Measurements from ENCODE around the gene CENPP. TPM values are rescaled to one million over a fixed set of nuclear protein-coding genes. Genes with fewer than 3 reads are reported as not detected.
A peak's percentile ranks its signal among the peaks of the same experiment; 100 is the strongest.

Gene CENPP
- total RNA-seq, 1 experiment from 2014 or later = 10.3 TPM

GRCh38 chr9:92522983-92523970 is 197.5 kb downstream of the CENPP start:
- no peaks in the 10 kb centered on the region for H3K36me3 ChIP-seq (replicated peaks; ENCODE audit: control insufficient read depth, insufficient read depth, low read length)
- no peaks in the 10 kb centered on the region for H3K27me3 ChIP-seq (ENCODE audit: control insufficient read depth, insufficient read depth, low read length)
- no peak overlapping the region for H3K4me3 ChIP-seq (ENCODE audit: insufficient read depth, low read depth, low read length)
- DNase-seq = no peak

DNA sequence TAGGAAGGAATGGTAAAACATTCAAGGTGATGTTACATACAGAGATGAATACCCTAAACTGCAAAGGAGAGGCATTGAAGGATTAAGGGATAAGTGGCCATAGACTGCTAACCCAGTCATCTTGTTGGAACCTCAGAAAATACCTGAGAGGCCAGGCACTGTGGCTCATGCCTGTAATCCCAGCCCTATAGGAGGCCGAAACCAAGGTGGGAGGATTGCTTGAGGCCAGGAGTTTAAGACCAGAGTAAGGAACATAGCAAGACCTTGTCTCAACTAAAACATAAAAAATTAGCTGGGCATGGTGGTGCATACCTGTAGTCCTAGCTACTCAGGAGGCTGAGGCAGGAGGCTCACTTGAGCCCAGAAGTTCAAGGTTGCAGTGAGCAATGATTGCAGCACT is 199.1 kb downstream of the CENPP start:
- Histone ChIP-seq H3K36me3 (replicated peaks; ENCODE audit: control insufficient read depth, insufficient read depth, low read length) (no peaks in the 10 kb centered on the region), H3K27me3 (ENCODE audit: control insufficient read depth, insufficient read depth, low read length) (no peaks in the 10 kb centered on the region), H3K4me3 (ENCODE audit: insufficient read depth, low read depth, low read length) (no peak overlapping the region)
- no peak for DNase-seq

DNA sequence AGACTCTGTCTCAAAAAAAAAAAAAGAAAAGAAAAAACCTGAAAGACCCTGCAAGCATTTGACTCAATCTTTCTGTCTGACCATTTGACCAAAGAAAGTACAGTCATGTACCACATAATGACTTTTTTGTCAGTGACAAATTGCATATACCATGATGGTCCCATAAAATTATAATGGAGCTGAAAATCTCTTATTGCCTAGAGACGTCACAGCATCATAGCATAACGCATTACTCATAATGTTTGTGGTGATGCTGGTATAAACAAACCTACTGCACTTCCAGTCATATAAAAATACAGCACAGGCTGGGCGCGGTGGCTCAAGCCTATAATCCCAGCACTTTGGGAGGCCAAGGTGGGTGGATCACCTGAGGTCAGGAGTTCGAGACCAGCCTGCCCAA is 199.6 kb downstream of the CENPP start:
- H3K36me3 ChIP-seq (replicated peaks; ENCODE audit: control insufficient read depth, insufficient read depth, low read length) = no peaks in the 10 kb centered on the region
- no peak for DNase-seq
- no peak overlapping the region for H3K4me3 ChIP-seq (ENCODE audit: insufficient read depth, low read depth, low read length)
- no peaks in the 10 kb centered on the region for H3K27me3 ChIP-seq (ENCODE audit: control insufficient read depth, insufficient read depth, low read length)

DNA sequence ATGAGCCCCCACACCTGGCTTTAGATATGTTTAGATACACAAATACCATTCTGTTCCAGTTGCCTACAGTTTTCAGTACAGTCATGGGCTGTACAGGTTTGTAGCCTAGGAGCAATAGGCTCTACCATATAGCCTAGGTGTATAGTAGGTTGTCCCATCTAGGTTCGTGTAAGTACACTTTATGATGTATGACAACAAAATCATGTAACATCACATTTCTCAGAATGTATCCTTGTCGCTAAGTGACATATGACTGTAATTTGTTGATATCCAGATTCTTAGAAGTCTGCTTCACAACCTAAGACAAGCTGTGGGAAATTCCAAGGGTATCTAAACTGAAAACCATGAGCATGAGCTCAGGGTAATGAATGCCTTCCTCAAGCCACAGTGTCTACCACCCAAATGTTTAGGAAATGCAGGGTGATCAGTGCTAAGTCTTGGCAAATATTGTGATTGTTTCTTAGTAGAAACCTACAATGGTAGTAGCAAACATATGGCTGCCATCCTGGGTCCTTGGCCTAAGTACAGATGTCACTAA is 201.6 kb downstream of the CENPP start:
- H3K27me3 ChIP-seq (ENCODE audit: control insufficient read depth, insufficient read depth, low read length) = no peaks in the 10 kb centered on the region

DNA sequence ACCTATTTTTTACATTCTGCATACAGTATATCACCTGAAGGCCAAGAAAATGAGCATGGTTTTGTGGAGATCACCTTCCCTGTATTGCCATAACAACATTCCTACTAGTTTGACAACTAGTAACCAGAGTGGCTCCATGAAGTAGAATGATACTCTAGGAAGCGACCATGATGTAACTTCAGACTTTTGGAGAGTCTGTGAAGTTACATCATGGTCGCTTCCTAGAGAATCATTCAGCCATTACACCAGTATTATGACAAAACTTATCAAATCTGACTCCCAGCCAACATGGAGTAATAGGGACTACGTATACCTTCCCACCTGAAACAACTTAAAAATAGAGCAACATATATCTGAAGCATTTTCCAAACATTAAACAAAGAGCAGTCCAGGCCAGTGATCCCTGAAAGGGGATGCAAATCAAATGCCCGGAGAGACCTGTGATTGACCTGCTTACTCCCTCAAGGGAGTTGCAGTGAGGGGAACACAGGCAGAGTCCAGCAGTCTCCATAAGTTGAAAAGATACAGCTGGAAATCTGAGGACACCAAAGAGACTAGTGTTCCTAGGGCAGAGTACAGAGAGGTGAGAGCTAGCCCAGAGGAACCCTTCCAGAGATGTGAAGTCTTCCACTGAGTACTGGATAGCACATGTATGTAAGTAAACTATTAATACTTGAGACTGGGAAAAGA is 202.2 kb downstream of the CENPP start:
- DNase-seq = no peak
- H3K4me3 ChIP-seq (ENCODE audit: insufficient read depth, low read depth, low read length) = no peak overlapping the region
- H3K27me3 ChIP-seq (ENCODE audit: control insufficient read depth, insufficient read depth, low read length) = no peaks in the 10 kb centered on the region
- H3K36me3 ChIP-seq (replicated peaks; ENCODE audit: control insufficient read depth, insufficient read depth, low read length) = no peaks in the 10 kb centered on the region

More for the DNA sequence above, 201.6 kb downstream of the CENPP start:
- no peaks in the 10 kb centered on the region for H3K36me3 ChIP-seq (replicated peaks; ENCODE audit: control insufficient read depth, insufficient read depth, low read length)
- no peak overlapping the region for H3K4me3 ChIP-seq (ENCODE audit: insufficient read depth, low read depth, low read length)
- no peak for DNase-seq

DNA sequence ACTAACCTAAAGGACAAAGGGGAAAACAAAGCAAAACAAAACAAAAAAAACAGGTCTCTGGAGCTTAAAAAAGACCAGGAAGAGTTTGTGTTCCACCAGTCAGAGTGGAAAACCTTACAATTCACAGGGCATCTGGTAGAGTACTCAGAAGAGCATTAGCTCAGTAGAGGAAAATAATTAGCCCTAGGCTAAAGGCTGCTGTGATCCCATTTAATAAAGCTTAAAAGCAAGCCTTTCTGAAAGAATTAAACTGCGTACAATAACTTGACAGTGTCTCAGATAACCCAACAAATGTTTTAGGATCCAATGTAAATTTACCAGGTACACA is 202.7 kb downstream of the CENPP start:
- Histone ChIP-seq H3K36me3 (replicated peaks; ENCODE audit: control insufficient read depth, insufficient read depth, low read length) (no peaks in the 10 kb centered on the region), H3K27me3 (ENCODE audit: control insufficient read depth, insufficient read depth, low read length) (no peaks in the 10 kb centered on the region), H3K4me3 (ENCODE audit: insufficient read depth, low read depth, low read length) (no peak overlapping the region)
- no peak for DNase-seq

GRCh38 chr9:92529124-92529523 is 203.4 kb downstream of the CENPP start:
- H3K4me3 ChIP-seq (ENCODE audit: insufficient read depth, low read depth, low read length) = no peak overlapping the region
- DNase-seq = no peak
- no peaks in the 10 kb centered on the region for H3K27me3 ChIP-seq (ENCODE audit: control insufficient read depth, insufficient read depth, low read length)
- no peaks in the 10 kb centered on the region for H3K36me3 ChIP-seq (replicated peaks; ENCODE audit: control insufficient read depth, insufficient read depth, low read length)

DNA sequence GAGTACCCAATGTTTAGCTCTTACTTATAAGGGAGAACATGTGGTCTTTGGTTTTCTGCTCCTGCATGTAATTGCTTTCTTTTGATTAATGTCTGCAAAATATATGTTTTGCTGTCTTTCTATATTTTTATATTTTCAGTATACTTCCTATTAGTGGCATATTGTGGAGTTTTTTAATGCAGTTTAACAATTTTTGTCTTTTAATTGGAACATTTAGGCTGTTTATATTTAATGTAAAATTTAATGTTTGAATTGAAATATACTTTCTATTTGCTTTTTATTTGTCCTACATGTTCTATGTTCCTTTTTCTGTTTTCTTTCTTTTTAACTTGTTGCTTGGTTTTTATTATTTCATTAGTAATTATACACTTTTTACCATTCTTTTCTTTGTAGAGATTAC is 205.1 kb downstream of the CENPP start:
- H3K4me3 ChIP-seq (ENCODE audit: insufficient read depth, low read depth, low read length) = no peak overlapping the region
- no peak for DNase-seq
- H3K36me3 ChIP-seq (replicated peaks; ENCODE audit: control insufficient read depth, insufficient read depth, low read length) = no peaks in the 10 kb centered on the region
- no peaks in the 10 kb centered on the region for H3K27me3 ChIP-seq (ENCODE audit: control insufficient read depth, insufficient read depth, low read length)

- no peak for DNase-seq
- H3K4me3 ChIP-seq (ENCODE audit: insufficient read depth, low read depth, low read length) = no peak overlapping the region
- no peaks in the 10 kb centered on the region for H3K27me3 ChIP-seq (ENCODE audit: control insufficient read depth, insufficient read depth, low read length)
- no peaks in the 10 kb centered on the region for H3K36me3 ChIP-seq (replicated peaks; ENCODE audit: control insufficient read depth, insufficient read depth, low read length)
Observed at GRCh38 chr9:92534204-92534603, 208.5 kb downstream of the CENPP start.

GRCh38 chr9:92534674-92535073 is 208.9 kb downstream of the CENPP start:
- no peaks in the 10 kb centered on the region for H3K27me3 ChIP-seq (ENCODE audit: control insufficient read depth, insufficient read depth, low read length)
- no peak overlapping the region for H3K4me3 ChIP-seq (ENCODE audit: insufficient read depth, low read depth, low read length)
- no peak for DNase-seq
- no peaks in the 10 kb centered on the region for H3K36me3 ChIP-seq (replicated peaks; ENCODE audit: control insufficient read depth, insufficient read depth, low read length)

DNA sequence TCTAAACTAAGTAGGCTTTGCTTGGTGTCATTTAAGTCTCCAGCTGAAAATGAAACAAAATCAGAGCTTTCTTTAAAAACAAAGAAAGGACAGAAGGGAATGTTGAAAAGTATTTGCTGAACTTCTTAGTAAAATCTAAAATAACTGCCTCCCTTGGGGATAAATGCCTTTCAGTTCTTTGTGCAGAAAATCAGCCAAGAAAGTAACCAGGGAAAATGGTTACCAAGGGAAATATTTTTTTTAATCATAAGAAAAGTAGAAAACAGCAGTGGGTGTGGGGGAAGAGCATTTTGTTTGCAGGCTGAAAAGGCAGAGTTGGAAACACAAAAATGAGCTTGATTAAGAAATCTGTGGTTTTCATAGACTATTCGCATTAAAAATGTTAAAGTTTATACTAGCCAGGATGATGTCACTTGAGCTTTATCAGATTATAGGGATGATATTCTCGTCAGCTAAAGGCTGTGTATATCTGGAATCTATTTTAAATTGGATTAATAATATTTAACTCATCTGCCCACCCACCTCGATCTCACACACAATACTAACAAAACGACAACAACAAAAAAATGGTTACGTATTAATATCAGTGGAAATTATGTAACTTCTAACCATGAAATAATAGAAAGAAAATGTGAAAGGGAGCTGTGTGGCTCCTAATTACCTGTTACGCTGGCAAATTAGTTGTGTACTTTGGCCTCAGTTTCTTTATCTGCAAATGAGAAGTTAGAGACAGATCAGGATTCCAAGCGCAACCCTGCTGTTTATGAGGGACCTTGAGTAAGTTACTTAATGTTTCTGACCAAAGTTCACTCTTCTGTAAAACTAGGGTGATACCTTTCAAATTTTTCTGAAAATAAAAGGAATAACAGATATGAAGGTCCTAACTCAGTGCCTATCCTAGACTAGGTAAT is 210.4 kb downstream of the CENPP start, which contains the start of gene ECM2:
Gene ECM2, minus strand, starts transcription at position 51 of the 911 bp plus-strand sequence. CDS start 13,124 bp downstream, outside the sequence.
- Histone ChIP-seq H3K36me3 (replicated peaks; ENCODE audit: control insufficient read depth, insufficient read depth, low read length) (no peaks in the 10 kb centered on the region), H3K4me3 (ENCODE audit: insufficient read depth, low read depth, low read length) (no peak within 1 kb of the TSS), H3K27me3 (ENCODE audit: control insufficient read depth, insufficient read depth, low read length) (no peaks in the 10 kb centered on the region)
- no peak for DNase-seq

- H3K27me3 ChIP-seq (ENCODE audit: control insufficient read depth, insufficient read depth, low read length) = no peaks in the 10 kb centered on the region
- DNase-seq = no peak
- H3K36me3 ChIP-seq (replicated peaks; ENCODE audit: control insufficient read depth, insufficient read depth, low read length) = no peaks in the 10 kb centered on the region
- no peak overlapping the region for H3K4me3 ChIP-seq (ENCODE audit: insufficient read depth, low read depth, low read length)
Observed at GRCh38 chr9:92538541-92538940, 212.8 kb downstream of the CENPP start.

- Histone ChIP-seq H3K27me3 (ENCODE audit: control insufficient read depth, insufficient read depth, low read length) (no peaks in the 10 kb centered on the region), H3K4me3 (ENCODE audit: insufficient read depth, low read depth, low read length) (no peak overlapping the region), H3K36me3 (replicated peaks; ENCODE audit: control insufficient read depth, insufficient read depth, low read length) (no peaks in the 10 kb centered on the region)
- no peak for DNase-seq
Observed at GRCh38 chr9:92543972-92544371, 218.2 kb downstream of the CENPP start.

DNA sequence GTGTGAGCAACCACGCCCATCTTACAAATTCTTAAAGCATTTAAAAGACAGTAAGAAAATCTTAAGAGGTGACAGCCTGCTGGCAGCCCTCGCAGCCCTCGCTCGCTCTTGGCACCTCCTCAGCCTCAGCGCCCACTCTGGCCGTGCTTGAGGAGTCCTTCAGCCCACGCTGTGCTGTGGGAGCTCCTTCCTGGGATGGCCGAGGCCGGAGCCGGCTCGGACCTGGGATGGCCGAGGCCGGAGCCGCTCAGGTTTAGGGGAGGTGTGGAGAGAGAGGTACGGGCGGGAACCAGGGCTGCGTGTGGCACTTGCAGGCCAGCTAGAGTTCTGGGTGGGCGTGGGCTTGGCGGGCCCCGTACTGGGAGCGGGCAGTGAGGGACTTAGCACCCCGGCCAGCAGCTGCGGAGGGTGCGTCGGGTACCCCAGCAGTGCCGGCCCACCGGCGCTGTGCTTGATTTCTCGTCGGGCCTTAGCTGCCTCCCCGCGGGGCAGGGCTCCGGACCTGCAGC is 219.3 kb downstream of the CENPP start:
- H3K4me3 ChIP-seq (ENCODE audit: insufficient read depth, low read depth, low read length) = no peak overlapping the region
- peak; percentile 14 for DNase-seq
- H3K36me3 ChIP-seq (replicated peaks; ENCODE audit: control insufficient read depth, insufficient read depth, low read length) = no peaks in the 10 kb centered on the region
- no peaks in the 10 kb centered on the region for H3K27me3 ChIP-seq (ENCODE audit: control insufficient read depth, insufficient read depth, low read length)
